ENCODE measurements around the gene PTPN22.

DNA sequence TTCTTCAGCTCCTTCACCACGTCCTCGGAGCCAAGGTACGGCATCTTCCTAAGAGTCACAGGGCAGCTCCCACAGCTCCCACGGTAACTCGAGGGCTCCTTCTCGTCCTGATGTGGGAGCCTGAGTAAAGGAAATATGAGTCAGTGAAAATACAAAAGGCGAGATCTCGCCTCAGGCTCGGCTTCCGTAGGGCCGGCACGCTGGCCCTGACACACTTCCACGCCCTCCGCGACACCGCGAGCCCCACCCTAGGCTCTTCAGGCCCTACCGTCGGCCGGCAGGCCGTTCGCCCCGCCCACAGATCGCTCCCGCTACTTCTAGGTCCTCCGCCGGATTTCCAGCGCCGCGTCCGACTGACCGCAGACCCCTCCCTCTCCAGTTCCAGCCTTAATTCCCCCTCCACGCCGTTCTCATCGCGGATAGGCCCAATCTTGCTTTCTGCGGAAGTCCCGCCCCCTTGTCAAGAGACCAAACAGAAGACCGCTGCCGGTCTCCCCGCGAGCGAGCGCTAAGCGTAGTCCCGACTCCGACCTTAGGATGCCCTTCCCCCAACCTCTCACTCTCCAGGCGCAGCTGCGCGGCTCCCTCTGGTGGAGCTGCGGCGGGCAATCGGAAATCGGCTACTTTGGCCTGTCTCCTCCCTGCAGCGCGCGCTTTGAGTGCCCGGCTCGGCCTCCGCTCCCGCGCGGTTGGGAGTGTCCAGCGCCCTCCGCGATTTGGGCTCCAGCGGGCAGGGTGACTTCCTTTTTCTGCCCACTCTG, 33.3 kb upstream of the PTPN22 start, which contains the start of the genes AP4B1 and DCLRE1B:
- TF ChIP-seq, protein P1, sequence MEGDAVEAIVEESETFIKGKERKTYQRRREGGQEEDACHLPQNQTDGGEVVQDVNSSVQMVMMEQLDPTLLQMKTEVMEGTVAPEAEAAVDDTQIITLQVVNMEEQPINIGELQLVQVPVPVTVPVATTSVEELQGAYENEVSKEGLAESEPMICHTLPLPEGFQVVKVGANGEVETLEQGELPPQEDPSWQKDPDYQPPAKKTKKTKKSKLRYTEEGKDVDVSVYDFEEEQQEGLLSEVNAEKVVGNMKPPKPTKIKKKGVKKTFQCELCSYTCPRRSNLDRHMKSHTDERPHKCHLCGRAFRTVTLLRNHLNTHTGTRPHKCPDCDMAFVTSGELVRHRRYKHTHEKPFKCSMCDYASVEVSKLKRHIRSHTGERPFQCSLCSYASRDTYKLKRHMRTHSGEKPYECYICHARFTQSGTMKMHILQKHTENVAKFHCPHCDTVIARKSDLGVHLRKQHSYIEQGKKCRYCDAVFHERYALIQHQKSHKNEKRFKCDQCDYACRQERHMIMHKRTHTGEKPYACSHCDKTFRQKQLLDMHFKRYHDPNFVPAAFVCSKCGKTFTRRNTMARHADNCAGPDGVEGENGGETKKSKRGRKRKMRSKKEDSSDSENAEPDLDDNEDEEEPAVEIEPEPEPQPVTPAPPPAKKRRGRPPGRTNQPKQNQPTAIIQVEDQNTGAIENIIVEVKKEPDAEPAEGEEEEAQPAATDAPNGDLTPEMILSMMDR (IDR thresholded peaks at IDR 0.05) = peak in 1 of 3 donors; percentile 64
- no peak for TF ChIP-seq POLR2A (IDR thresholded peaks at IDR 0.05)

All from lower leg skin (tissue), 3 donors.